GM23248 (cell line): ENCODE data around the gene DAPK1. TPM values are rescaled to one million over a fixed set of nuclear protein-coding genes. Genes with fewer than 3 reads are reported as not detected.

Experiments used
- DNase-seq: peaks from one replicate; pipeline ENCODE4 v3.0.0-alpha.2; 2015
- H2AFZ ChIP-seq: fragments of 200-600 bp; sonication (generic); 2 replicates; pipeline ENCODE4 v1.6.1; 2016; ENCODE audit warnings: antibody characterized with exemption
- H3F3A ChIP-seq: fragments of 200-600 bp; sonication (generic); 2 replicates; pipeline ENCODE4 v1.6.1; 2016; ENCODE audit warnings: mild to moderate bottlenecking, antibody characterized with exemption, mixed run types; ENCODE audit not compliant: insufficient read depth
- H3K27ac ChIP-seq: fragments of 200-600 bp; sonication (generic); 2 replicates; pipeline ENCODE4 v1.5.1; 2016; ENCODE audit warnings: mild to moderate bottlenecking
- H3K27me3 ChIP-seq: fragments of 200-600 bp; sonication (generic); replicated peaks from 2 replicates; pipeline ENCODE4 v1.6.1; 2016; ENCODE audit warnings: mild to moderate bottlenecking; ENCODE audit not compliant: insufficient read depth
- H3K36me3 ChIP-seq: fragments of 200-600 bp; sonication (generic); 2 replicates; pipeline ENCODE4 v1.6.1; 2016; ENCODE audit warnings: low read depth, mild to moderate bottlenecking
- H3K4me1 ChIP-seq: fragments of 200-600 bp; sonication (generic); 2 replicates; pipeline ENCODE4 v1.6.1; 2016; ENCODE audit warnings: mild to moderate bottlenecking; ENCODE audit not compliant: insufficient read depth
- H3K4me2 ChIP-seq: fragments of 200-600 bp; sonication (generic); one replicate; pipeline ENCODE4 v1.6.1; 2016; ENCODE audit warnings: mild to moderate bottlenecking; ENCODE audit not compliant: unreplicated experiment
- H3K4me3 ChIP-seq: fragments of 200-600 bp; sonication (generic); 2 replicates; pipeline ENCODE4 v1.5.1; 2016; ENCODE audit warnings: mild to moderate bottlenecking
- H3K79me2 ChIP-seq: fragments of 200-600 bp; sonication (generic); 2 replicates; pipeline ENCODE4 v1.6.1; 2016; ENCODE audit warnings: mild to moderate bottlenecking; ENCODE audit not compliant: insufficient read depth
- H3K9ac ChIP-seq: fragments of 200-600 bp; sonication (generic); 2 replicates; pipeline ENCODE4 v1.6.1; 2016; ENCODE audit warnings: mild to moderate bottlenecking
- H3K9me2 ChIP-seq: fragments of 200-600 bp; sonication (generic); 2 replicates; pipeline ENCODE4 v1.6.1; 2016; ENCODE audit warnings: mixed run types, mild to moderate bottlenecking, moderate library complexity; ENCODE audit not compliant: insufficient read depth
- H3K9me3 ChIP-seq: fragments of 200-600 bp; sonication (generic); one replicate; pipeline ENCODE4 v1.6.1; 2017; ENCODE audit warnings: low read depth
- H4K20me1 ChIP-seq: fragments of 200-600 bp; sonication (generic); 2 replicates; pipeline ENCODE4 v1.6.0; 2016; ENCODE audit not compliant: insufficient read depth
- EZH2 ChIP-seq: fragments of 200-600 bp; sonication (generic); IDR thresholded peaks from 2 replicates; pipeline ENCODE4 v1.6.1; 2018; ENCODE audit warnings: antibody characterized with exemption, mild to moderate bottlenecking; ENCODE audit not compliant: insufficient read depth, poor library complexity, severe bottlenecking
- EZH2phosphoT487 ChIP-seq: fragments of 200-600 bp; sonication (generic); IDR thresholded peaks from 2 replicates; pipeline ENCODE4 v1.6.1; 2018; ENCODE audit warnings: antibody characterized with exemption, moderate library complexity, mild to moderate bottlenecking, low read depth; ENCODE audit not compliant: insufficient read depth
- WGBS, 2 experiments: methylation state at CpG; one replicate each; pipeline ENCODE4 v1.1.6; 2015 to 2017; ENCODE audit warnings: low lambda C conversion rate in 2 of 2, low coverage in 1 of 2; ENCODE audit errors: missing lambda C conversion rate in 2 of 2; 5-methylcytosine and 5-hydroxymethylcytosine counted together
- in situ Hi-C: fragments of 300-500 bp; cut with MboI; formaldehyde crosslinking; loops from 2 replicates; pipeline ENCODE4 v1.15.0; 2020
- polyA plus RNA-seq: library from polyadenylated mRNA; unstranded; fragments of >200 nt; fragmentation: Nextera tagmentation; extraction: Ambion mirVana; gene quantifications from 2 replicates; pipeline ENCODE4 v1.2.1, GENCODE V29; 2016
- total RNA-seq: library from RNA; depleted of rRNA; stranded (reverse); fragments of >200 nt; shearing (Covaris generic); gene quantifications from 2 replicates; pipeline ENCODE4 v1.2.3, GENCODE V29; 2014; rRNA removed

The DAPK1 gene
- total RNA-seq (1.9 and 3.3 TPM in 2 replicates), polyA plus RNA-seq (0.80 and 1.6 TPM in 2 replicates)

DNA sequence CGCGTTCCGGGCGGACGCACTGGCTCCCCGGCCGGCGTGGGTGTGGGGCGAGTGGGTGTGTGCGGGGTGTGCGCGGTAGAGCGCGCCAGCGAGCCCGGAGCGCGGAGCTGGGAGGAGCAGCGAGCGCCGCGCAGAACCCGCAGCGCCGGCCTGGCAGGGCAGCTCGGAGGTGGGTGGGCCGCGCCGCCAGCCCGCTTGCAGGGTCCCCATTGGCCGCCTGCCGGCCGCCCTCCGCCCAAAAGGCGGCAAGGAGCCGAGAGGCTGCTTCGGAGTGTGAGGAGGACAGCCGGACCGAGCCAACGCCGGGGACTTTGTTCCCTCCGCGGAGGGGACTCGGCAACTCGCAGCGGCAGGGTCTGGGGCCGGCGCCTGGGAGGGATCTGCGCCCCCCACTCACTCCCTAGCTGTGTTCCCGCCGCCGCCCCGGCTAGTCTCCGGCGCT lies at the start of gene DAPK1:
Gene DAPK1 (plus strand): TSS at position 264 of the 442 bp plus-strand sequence. CDS start 1,211 bp downstream, outside the sequence.
- no peaks in the 10 kb centered on the region for H3K36me3 ChIP-seq
- H4K20me1 ChIP-seq, result no peaks in the 10 kb centered on the region
- TF ChIP-seq EZH2phosphoT487, result no peak
- peak; percentile 28 for TF ChIP-seq EZH2
- in situ Hi-C loops, result no loop called here
- no peak within 1 kb of the TSS for H3K27ac ChIP-seq
- no peak within 1 kb of the TSS for H3K9ac ChIP-seq
- no peaks in the 10 kb centered on the region for H3K79me2 ChIP-seq
- no peaks in the 10 kb centered on the region for H3K4me1 ChIP-seq
- peak within 1 kb of the TSS; percentile 60 for H3K4me3 ChIP-seq
- H2AFZ ChIP-seq, result peak within 1 kb of the TSS; percentile 66
- peaks cover 51% of the 10 kb centered on the region for H3K27me3 ChIP-seq
- DNase-seq, result peak; percentile 40
- no peaks in the 10 kb centered on the region for H3K9me2 ChIP-seq
- H3F3A ChIP-seq, result no peaks in the 10 kb centered on the region
- H3K9me3 ChIP-seq, result no peaks in the 10 kb centered on the region
- WGBS, 2 experiments, result 1 to 3% methylated on average over 49 to 55 of the region's 55 CpGs
- peak within 1 kb of the TSS; percentile 70 for H3K4me2 ChIP-seq

DNA sequence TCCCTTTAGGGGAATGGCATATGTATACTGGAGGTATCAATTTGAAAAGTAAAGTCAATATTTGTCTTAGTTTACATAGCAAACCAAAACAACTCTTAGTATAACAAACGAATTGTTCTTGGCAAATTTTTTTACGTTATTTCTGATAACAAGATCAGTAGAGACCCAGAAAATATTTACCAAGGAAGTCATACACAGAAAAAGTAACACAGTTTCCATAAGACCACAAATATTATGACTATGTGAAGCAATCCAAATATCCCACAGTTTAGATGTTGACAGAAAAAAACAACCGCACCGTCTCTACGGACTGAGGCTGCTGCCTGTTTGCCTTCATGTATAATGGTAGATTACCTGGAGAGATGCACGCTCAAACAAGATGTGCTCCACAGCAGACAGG lies 46.5 kb upstream of the DAPK1 start:
- Histone ChIP-seq H3K4me1 (no peaks in the 10 kb centered on the region), H3K4me3 (no peak overlapping the region), H3K27ac (no peak overlapping the region), H3K36me3 (no peaks in the 10 kb centered on the region), H3K27me3 (peaks cover 14% of the 10 kb centered on the region; the same call in 1 of the 2 replicates), H3F3A (no peaks in the 10 kb centered on the region), H4K20me1 (no peaks in the 10 kb centered on the region), H3K79me2 (no peaks in the 10 kb centered on the region), H3K4me2 (no peak overlapping the region), H3K9ac (no peak overlapping the region), H3K9me3 (no peaks in the 10 kb centered on the region), H2AFZ (no peak overlapping the region), H3K9me2 (no peaks in the 10 kb centered on the region)
- no peak for DNase-seq
- 35 to 39% methylated on average over 6 of the region's 6 CpGs for WGBS, 2 experiments
- no peak for TF ChIP-seq EZH2
- TF ChIP-seq EZH2phosphoT487, result no peak
- in situ Hi-C loops, result no loop called here

- Histone ChIP-seq H3K9ac (no peak overlapping the region), H3K4me1 (no peaks in the 10 kb centered on the region), H3K27me3 (peaks cover 9% of the 10 kb centered on the region; the same call in 1 of the 2 replicates), H3K27ac (no peak overlapping the region), H3K79me2 (no peaks in the 10 kb centered on the region), H3K36me3 (no peaks in the 10 kb centered on the region), H3K9me2 (no peaks in the 10 kb centered on the region), H3F3A (no peaks in the 10 kb centered on the region), H3K4me2 (no peak overlapping the region), H3K4me3 (no peak overlapping the region), H4K20me1 (no peaks in the 10 kb centered on the region), H2AFZ (no peak overlapping the region), H3K9me3 (no peaks in the 10 kb centered on the region)
- no peak for DNase-seq
- 19 to 24% methylated on average over 1 of the region's 1 CpG for WGBS, 2 experiments
- in situ Hi-C loops, result no loop called here
- TF ChIP-seq EZH2phosphoT487, result no peak
- TF ChIP-seq EZH2, result no peak
Measured at GRCh38 chr9:87455407-87455806, 42.3 kb upstream of the DAPK1 start.

DNA sequence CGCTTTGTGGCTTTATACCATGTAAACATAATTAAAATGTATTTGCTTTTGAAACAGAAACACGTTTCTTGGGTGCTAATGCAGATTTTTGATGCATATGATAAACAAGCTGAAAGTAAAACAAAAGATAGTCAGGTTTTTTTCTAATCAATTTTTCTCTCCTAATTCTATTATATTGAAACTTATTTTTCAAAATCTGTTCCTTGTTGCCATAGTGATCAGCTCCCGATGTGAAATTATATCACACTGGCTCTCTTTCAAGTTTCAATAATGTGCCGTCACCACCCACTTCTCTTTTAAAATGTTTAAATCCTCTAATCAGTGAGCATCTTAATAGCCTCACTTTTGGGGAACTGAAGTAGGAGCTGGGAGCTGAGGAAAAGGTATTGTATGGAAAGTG lies 36.4 kb upstream of the DAPK1 start:
- in situ Hi-C loops, result no loop called here
- no peak overlapping the region for H3K27ac ChIP-seq

More for the DNA sequence above, 36.4 kb upstream of the DAPK1 start:
- H3K4me2 ChIP-seq, result no peak overlapping the region
- H3K4me1 ChIP-seq, result peaks cover 3% of the 10 kb centered on the region; the same call in 1 of the 2 replicates
- H3K79me2 ChIP-seq, result no peaks in the 10 kb centered on the region
- TF ChIP-seq EZH2, result no peak
- no peak for TF ChIP-seq EZH2phosphoT487
- H3K4me3 ChIP-seq, result no peak overlapping the region
- no peaks in the 10 kb centered on the region for H3K9me3 ChIP-seq
- no peaks in the 10 kb centered on the region for H3K27me3 ChIP-seq
- H3K9ac ChIP-seq, result no peak overlapping the region
- 0 out of 2 replicates have a peak, but pooled peaks cover 10% of the 10 kb centered on the region for H3F3A ChIP-seq
- DNase-seq, result no peak
- no peaks in the 10 kb centered on the region for H4K20me1 ChIP-seq
- H3K9me2 ChIP-seq, result no peaks in the 10 kb centered on the region
- no peaks in the 10 kb centered on the region for H3K36me3 ChIP-seq
- WGBS, 2 experiments, result 24 to 27% methylated on average over 4 of the region's 4 CpGs
- no peak overlapping the region for H2AFZ ChIP-seq
